ENCODE data around the gene DIS3.

DNA sequence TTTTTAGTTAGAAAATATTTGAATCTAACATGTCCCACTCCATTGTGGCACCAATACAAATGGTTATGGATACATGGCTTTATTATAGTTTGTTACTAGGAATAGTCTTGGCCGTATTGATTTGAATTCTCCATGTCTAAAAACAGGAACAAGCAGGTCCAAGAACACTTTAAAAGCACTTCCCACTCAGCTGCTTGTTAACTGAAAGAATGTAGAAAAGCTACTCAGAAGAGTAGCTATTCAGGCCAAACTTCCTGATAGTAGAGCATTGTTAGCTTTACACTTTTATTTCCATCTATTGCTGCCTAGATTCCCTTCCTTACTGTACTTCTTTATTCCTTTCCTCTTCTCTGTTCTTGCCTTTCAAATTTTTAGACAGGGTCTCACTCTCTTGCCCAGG, 7.1 kb upstream of the DIS3 start:
- TF ChIP-seq EZH2 (IDR thresholded peaks at IDR 0.05) (no peak), POLR2AphosphoS5 (IDR thresholded peaks at IDR 0.05; ENCODE audit: borderline replicate concordance, low read depth, low read length) (no peak), FOXP2 (optimal IDR thresholded peaks at IDR 0.05; ENCODE audit: control extremely low read depth, extremely low read length, insufficient read depth) (no peak)

Data from SK-N-MC (cell line).